ENCODE measurements around the gene DLG5. TPM values are rescaled to one million over a fixed set of nuclear protein-coding genes. Genes with fewer than 3 reads are reported as not detected.

The DLG5 gene
- polyA plus RNA-seq, 3 donors: 0.14 to 0.77 TPM; not detected in 1

DNA sequence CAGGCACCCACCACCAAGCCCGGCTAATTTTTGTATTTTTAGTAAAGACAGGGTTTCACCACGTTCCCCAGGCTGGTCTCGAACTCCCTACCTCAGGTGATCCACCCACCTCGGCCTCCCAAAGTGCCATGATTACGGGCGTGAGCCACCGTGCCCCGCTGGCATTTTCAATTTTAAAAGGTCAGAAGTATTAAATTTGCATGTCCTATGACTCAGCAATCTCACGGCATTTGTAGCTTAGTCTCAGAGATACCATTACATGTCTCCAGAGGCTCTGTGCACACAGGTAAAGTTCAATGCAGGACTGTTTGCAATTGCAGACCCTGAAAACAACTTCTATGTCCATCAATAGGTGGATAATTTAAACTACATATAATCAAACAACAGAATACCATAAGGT lies 99.2 kb downstream of the DLG5 start:
- H3K4me1 Mint-ChIP-seq: no peaks in the 10 kb centered on the region
- Histone ChIP-seq H4K20me1 (ENCODE audit: insufficient read depth, low read length) (no peaks in the 10 kb centered on the region), H3K9ac (ENCODE audit: insufficient read depth, low read length, poor library complexity, severe bottlenecking) (no peak overlapping the region), H3K9me3 (replicated peaks in 1 of 2; ENCODE audit: control insufficient read depth in 1 of 2, insufficient read depth in 1 of 2, low read length in 2 of 2) (no peaks in the 10 kb centered on the region), H3K4me2 (replicated peaks; ENCODE audit: extremely low read depth, low read length, poor library complexity, severe bottlenecking) (no peak overlapping the region), H3K4me1 (ENCODE audit: control insufficient read depth in 1 of 2, insufficient read depth in 2 of 2, low read length in 2 of 2) (no peaks in the 10 kb centered on the region), H3K36me3 (replicated peaks in 1 of 2; ENCODE audit: control insufficient read depth in 1 of 2, insufficient read depth in 2 of 2, low read length in 2 of 2) (no peaks in the 10 kb centered on the region), H3K4me3 (replicated peaks in 1 of 3; ENCODE audit: low read depth in 2 of 3, low read length in 3 of 3) (no peak overlapping the region), H3K27me3 (ENCODE audit: control insufficient read depth in 2 of 2, insufficient read depth in 2 of 2, low read length in 2 of 2) (no peaks in the 10 kb centered on the region), H3K79me2 (ENCODE audit: insufficient read depth, low read length) (no peaks in the 10 kb centered on the region), H3K27ac (ENCODE audit: low read depth in 1 of 2, low read length in 2 of 2) (no peak overlapping the region), H2AFZ (ENCODE audit: insufficient read depth, low read depth, low read length, poor library complexity, severe bottlenecking) (no peak overlapping the region)
- peaks cover 0 to 1% (median 0%) of the 10 kb centered on the region in 7 donors for H3K9me3 Mint-ChIP-seq
- no peak overlapping the region for H3K4me3 Mint-ChIP-seq
- WGBS (ENCODE audit: insufficient coverage): 95% methylated on average over 9 of the region's 9 CpGs
- TF ChIP-seq, protein P1, sequence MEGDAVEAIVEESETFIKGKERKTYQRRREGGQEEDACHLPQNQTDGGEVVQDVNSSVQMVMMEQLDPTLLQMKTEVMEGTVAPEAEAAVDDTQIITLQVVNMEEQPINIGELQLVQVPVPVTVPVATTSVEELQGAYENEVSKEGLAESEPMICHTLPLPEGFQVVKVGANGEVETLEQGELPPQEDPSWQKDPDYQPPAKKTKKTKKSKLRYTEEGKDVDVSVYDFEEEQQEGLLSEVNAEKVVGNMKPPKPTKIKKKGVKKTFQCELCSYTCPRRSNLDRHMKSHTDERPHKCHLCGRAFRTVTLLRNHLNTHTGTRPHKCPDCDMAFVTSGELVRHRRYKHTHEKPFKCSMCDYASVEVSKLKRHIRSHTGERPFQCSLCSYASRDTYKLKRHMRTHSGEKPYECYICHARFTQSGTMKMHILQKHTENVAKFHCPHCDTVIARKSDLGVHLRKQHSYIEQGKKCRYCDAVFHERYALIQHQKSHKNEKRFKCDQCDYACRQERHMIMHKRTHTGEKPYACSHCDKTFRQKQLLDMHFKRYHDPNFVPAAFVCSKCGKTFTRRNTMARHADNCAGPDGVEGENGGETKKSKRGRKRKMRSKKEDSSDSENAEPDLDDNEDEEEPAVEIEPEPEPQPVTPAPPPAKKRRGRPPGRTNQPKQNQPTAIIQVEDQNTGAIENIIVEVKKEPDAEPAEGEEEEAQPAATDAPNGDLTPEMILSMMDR (IDR thresholded peaks at IDR 0.05): no peak
- DNase-seq: no peak
- intact Hi-C loops (cut with micrococcal nuclease): no loop called here
- H3K36me3 Mint-ChIP-seq: no peaks in the 10 kb centered on the region
- no peak overlapping the region for H3K27ac Mint-ChIP-seq
- H3K27me3 Mint-ChIP-seq (ENCODE audit: low read depth in 3 of 3): peaks cover 0 to 3% (median 0%) of the 10 kb centered on the region in 3 donors

DNA sequence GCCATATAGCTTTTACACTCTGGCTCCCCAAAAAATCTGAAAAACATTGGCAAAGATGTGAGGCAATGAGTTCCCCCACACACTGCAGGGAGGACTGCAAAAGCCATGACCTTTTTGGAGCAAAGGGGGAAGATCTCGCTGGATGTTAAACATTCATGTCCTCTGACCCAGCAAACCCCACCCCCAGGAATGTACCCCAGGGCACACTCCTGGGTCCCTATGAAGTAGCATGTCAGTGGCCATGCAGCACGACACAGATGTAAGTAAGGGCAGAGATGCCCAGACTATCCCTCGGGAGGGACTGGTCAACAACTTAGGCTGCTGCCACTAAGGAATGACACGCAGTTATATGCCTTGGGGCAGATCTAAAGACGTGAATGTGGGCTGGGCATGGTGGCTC lies 100.6 kb downstream of the DLG5 start:
- H3K27ac Mint-ChIP-seq: peak overlapping the region in 1 of 7 donors; percentile 11

More for the DNA sequence above, 100.6 kb downstream of the DLG5 start:
- Histone ChIP-seq H3K4me3 (replicated peaks in 1 of 3; ENCODE audit: low read depth in 2 of 3, low read length in 3 of 3) (no peak overlapping the region), H3K9me3 (replicated peaks in 1 of 2; ENCODE audit: control insufficient read depth in 1 of 2, insufficient read depth in 1 of 2, low read length in 2 of 2) (no peaks in the 10 kb centered on the region), H3K27ac (ENCODE audit: low read depth in 1 of 2, low read length in 2 of 2) (no peak overlapping the region), H3K36me3 (replicated peaks in 1 of 2; ENCODE audit: control insufficient read depth in 1 of 2, insufficient read depth in 2 of 2, low read length in 2 of 2) (no peaks in the 10 kb centered on the region), H3K4me1 (ENCODE audit: control insufficient read depth in 1 of 2, insufficient read depth in 2 of 2, low read length in 2 of 2) (no peaks in the 10 kb centered on the region), H3K4me2 (replicated peaks; ENCODE audit: extremely low read depth, low read length, poor library complexity, severe bottlenecking) (no peak overlapping the region), H3K27me3 (ENCODE audit: control insufficient read depth in 2 of 2, insufficient read depth in 2 of 2, low read length in 2 of 2) (no peaks in the 10 kb centered on the region), H2AFZ (ENCODE audit: insufficient read depth, low read depth, low read length, poor library complexity, severe bottlenecking) (no peak overlapping the region), H3K79me2 (ENCODE audit: insufficient read depth, low read length) (no peaks in the 10 kb centered on the region), H3K9ac (ENCODE audit: insufficient read depth, low read length, poor library complexity, severe bottlenecking) (no peak overlapping the region), H4K20me1 (ENCODE audit: insufficient read depth, low read length) (no peaks in the 10 kb centered on the region)
- DNase-seq: no peak
- TF ChIP-seq, protein P1 (IDR thresholded peaks at IDR 0.05): no peak
- no peaks in the 10 kb centered on the region for H3K9me3 Mint-ChIP-seq
- H3K36me3 Mint-ChIP-seq: no peaks in the 10 kb centered on the region
- WGBS (ENCODE audit: insufficient coverage): 96% methylated on average over 4 of the region's 5 CpGs
- H3K4me1 Mint-ChIP-seq: no peaks in the 10 kb centered on the region
- H3K27me3 Mint-ChIP-seq (ENCODE audit: low read depth in 3 of 3): peaks cover 0 to 3% (median 0%) of the 10 kb centered on the region in 3 donors
- H3K4me3 Mint-ChIP-seq: no peak overlapping the region
- intact Hi-C loops (cut with micrococcal nuclease): no loop called here

Measured in CD14-positive monocyte (primary cell).